Activated T-helper 2 cell treated with anti-CD3 and anti-CD28 coated beads, Interferon-gamma antibody, Interleukin-2, Interleukin-4, amounts not matched to agents 10 μg/mL and 5 μg/mL and 100 μg/mL, durations not matched to agents 14 hours and 24 hours and 36 hours (primary cell): ENCODE measurements around the gene EXOSC6. TPM values are rescaled to one million over a fixed set of nuclear protein-coding genes. Genes with fewer than 3 reads are reported as not detected.
"Not testable (repeated sequence)": the region's sequence is repeated elsewhere in the genome, so short reads cannot be mapped to it uniquely, and the experiment has no call there.

Experiments
- DNase-seq: peaks from one replicate; pipeline ENCODE4 v3.0.0; 2021; ENCODE audit warnings: low spot score
- H3K27ac Mint-ChIP-seq: one replicate; pipeline ENCODE4 v1.8.0; 2021; ENCODE audit warnings: mixed read lengths
- H3K27me3 Mint-ChIP-seq: one replicate; pipeline ENCODE4 v1.8.0; 2021; ENCODE audit warnings: low read depth, mixed read lengths
- H3K36me3 Mint-ChIP-seq: one replicate; pipeline ENCODE4 v1.8.0; 2021; ENCODE audit warnings: low read depth, mixed read lengths
- H3K4me1 Mint-ChIP-seq: one replicate; pipeline ENCODE4 v1.8.0; 2021; ENCODE audit warnings: low read depth, mixed read lengths
- H3K4me3 Mint-ChIP-seq: one replicate; pipeline ENCODE4 v1.8.0; 2021; ENCODE audit warnings: low read depth, mild to moderate bottlenecking, moderate library complexity, mixed read lengths
- H3K9me3 Mint-ChIP-seq: one replicate; pipeline ENCODE4 v1.8.0; 2021; ENCODE audit warnings: mixed read lengths
- intact Hi-C: fragments of 100-400 bp; cut with micrococcal nuclease; formaldehyde crosslinking; loops from one replicate; pipeline ENCODE4 v1.15.1; 2023
- total RNA-seq: library from RNA; stranded (reverse); gene quantifications from 2 replicates; pipeline ENCODE4 v1.2.3, GENCODE V29; 2022

Gene EXOSC6
- total RNA-seq = 32.0 and 32.6 TPM in 2 replicates

DNA sequence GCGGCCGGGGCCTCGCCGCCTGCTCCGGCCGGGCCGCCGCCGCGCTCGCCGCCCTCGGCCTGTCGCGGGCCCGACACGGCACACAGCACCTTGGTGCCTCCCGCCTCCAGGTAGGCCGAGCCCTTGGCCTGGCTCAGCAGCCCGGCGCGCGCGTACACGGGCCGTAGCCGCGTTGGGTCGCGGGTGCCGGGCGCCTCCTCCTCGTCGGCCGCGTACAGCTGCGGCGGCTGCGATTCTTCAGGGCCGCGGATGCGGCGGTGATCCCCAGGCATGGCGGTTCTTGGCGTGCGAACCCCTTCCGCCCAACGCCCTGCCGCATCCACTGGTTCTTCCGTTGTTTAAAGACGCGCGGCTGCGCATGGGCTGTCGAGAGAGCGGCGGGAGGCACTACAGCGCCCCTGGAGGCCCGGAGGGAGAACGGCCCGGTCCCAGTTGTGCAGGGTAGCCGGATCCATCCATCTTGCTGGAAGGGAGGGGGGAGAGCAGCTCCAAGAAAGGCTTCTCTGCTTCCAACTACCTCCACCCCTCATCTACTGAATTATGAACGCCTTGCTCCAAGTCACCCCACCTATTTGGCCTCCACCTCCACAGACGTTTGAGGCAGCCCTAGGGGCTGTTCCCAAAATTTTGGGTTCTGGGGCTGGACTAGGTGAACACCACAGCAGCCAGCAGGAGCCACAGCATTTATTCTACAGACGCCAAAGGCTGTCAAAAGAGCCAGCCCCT lies at the start of gene EXOSC6:
Gene EXOSC6 (minus strand): TSS at position 312 of the 726 bp plus-strand sequence. CDS start 40 bp downstream, at position 272.
- H3K36me3 Mint-ChIP-seq = peaks cover 68% of the 10 kb centered on the region
- peak; percentile 92 for DNase-seq
- intact Hi-C loops = loop anchor here (1.0 to 5.0 kb wide), 3 partner anchors 38 to 273 kb away; partner anchors contain the start of genes AARS1 and DDX19A
- H3K27me3 Mint-ChIP-seq = no peaks in the 10 kb centered on the region
- H3K4me1 Mint-ChIP-seq = peaks cover 11% of the 10 kb centered on the region
- no peaks in the 10 kb centered on the region for H3K9me3 Mint-ChIP-seq
- H3K4me3 Mint-ChIP-seq = peak within 1 kb of the TSS; percentile 87
- H3K27ac Mint-ChIP-seq = peak within 1 kb of the TSS; percentile 95

DNA sequence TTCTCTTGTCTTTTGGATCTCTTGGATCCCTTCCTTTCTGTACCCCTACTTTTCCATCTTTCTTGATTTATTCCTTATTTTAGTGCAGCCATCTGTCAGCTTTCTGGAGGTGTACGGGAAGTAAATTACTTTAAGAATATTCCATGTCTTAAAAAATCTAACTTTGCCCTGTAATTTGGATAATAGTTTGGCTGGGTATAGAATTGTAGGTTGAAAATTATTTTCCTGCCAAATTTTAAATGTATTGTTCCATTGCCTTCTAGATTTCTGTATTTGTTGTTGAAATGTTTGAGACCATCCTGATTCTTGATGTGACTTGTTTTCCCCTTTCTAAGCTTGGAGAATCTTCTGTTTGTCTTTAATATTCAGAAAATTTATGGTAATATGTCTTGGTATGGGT lies 49.4 kb upstream of the EXOSC6 start:
- Mint-ChIP-seq H3K4me1 (peaks cover 33% of the 10 kb centered on the region), H3K4me3 (peak overlapping the region; percentile 87), H3K36me3 (peaks cover 36% of the 10 kb centered on the region), H3K27ac (no peak overlapping the region), H3K27me3 (no peaks in the 10 kb centered on the region), H3K9me3 (peaks cover 11% of the 10 kb centered on the region)
- no peak for DNase-seq
- intact Hi-C loops = no loop called here

DNA sequence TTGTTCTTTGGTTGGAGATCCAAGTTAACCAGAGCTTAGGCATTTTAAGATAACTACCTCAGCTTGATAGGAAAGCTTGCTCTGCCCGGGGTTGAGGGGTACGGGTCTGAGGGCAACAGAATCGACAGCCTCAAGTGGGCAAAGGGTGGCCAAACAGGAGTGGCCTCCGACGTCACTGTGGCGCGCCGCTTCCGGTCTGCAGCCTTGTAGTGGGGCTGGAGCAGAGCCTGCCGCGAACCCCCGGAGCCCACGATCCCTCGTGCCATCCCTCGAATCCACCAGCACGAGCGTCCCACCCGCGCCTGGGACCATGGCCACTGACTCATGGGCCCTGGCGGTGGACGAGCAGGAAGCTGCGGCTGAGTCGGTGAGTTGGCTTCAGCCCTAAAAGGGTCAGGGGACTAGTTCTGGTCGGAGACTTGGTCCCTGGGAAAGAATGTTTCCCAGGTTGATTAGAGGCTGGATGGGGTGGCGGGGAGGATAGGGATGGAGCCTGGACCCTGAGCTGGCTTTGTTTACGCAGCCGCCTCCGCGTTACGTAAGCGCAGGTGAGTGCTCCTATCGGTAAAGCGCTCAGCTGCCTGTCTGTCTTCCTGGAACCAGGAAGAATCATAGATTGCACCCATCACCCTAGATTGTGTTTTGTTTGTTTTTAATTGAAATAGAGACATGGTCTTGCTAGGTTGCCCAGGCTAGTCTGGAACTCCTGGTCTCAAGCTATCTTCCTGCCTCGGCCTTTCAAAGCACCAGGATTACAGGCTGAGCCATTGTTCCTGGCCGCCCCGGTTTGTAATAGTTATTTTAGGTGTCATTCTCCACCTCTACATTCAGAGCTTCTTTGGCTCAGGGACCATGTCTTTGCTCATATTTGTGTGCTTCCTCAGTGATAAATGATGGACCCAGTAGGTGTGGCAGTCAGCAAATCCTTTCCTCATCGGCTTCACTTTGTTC lies 47.5 kb upstream of the EXOSC6 start, which contains the start of gene DDX19B:
Gene DDX19B (plus strand): TSS at position 199 of the 951 bp plus-strand sequence. CDS start 112 bp downstream, at position 311.
- peak within 1 kb of the TSS; percentile 95 for H3K27ac Mint-ChIP-seq

DNA sequence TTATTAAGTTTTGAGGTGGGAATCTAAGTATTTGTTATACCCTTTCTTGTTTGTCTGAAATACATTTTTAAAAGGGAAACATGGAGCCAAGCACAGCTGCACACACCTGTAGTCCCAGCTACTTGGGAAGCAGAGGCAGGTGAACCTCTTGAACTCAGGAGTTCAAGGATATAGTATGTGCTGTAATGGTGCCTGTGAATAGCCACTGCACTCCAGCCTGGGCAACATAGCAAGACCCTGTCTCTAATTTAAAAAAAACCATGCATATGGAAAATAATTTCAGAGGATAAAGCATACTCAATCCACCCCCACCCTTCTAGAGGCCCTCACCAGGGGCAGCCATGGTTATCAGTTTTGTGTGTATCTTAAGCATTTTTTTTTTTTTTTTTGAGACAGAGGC lies 43.9 kb upstream of the EXOSC6 start:
- DNase-seq = no peak
- no peak overlapping the region for H3K27ac Mint-ChIP-seq
- H3K36me3 Mint-ChIP-seq = peaks cover 7% of the 10 kb centered on the region
- H3K9me3 Mint-ChIP-seq = no peaks in the 10 kb centered on the region
- H3K27me3 Mint-ChIP-seq = no peaks in the 10 kb centered on the region
- peaks cover 22% of the 10 kb centered on the region for H3K4me1 Mint-ChIP-seq
- intact Hi-C loops = no loop called here
- no peak overlapping the region for H3K4me3 Mint-ChIP-seq

More for the DNA sequence above, 47.5 kb upstream of the EXOSC6 start, which contains the start of gene DDX19B:
- Mint-ChIP-seq H3K4me3 (peak within 1 kb of the TSS; percentile 87), H3K9me3 (peaks cover 11% of the 10 kb centered on the region), H3K27me3 (no peaks in the 10 kb centered on the region), H3K36me3 (peaks cover 30% of the 10 kb centered on the region), H3K4me1 (peaks cover 28% of the 10 kb centered on the region)
- intact Hi-C loops = loop anchor here (1.0 kb wide), 1 partner anchor 47 kb away; the partner anchor contains the start of gene DDX19A
- peak; percentile 63 for DNase-seq

DNA sequence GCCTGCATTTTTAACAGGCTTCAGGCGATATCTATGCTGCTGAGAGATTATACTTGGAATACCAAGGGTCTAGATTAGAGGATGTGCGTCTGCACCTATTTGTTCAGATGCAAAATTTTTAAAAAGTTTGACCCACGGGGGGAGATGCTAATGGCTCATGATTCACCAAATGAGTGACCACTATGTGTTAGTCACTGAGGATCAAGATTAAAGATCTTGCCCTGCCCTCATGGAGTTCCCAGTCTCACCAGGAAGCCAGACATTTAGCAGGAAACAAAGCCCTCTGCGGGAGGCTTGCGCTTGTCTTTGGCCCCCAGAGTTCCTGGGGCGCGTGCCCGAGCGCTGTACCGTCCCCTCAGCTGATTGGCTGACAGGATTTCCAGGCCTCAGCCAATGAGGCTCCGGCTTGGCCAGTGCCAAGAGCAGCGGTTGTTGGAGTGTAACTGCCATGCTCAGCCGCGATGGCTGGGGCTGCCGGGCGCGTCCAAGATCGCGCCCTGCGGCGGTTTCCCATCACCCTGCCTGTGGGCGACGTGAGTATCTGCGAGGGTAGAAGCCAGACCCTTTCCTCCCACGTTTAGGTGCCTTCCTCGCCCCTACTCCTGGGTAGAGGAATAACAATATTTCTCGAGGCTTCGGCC lies 42.8 kb upstream of the EXOSC6 start:
- Mint-ChIP-seq H3K4me1 (peaks cover 18% of the 10 kb centered on the region), H3K36me3 (no peaks in the 10 kb centered on the region), H3K9me3 (no peaks in the 10 kb centered on the region), H3K27me3 (no peaks in the 10 kb centered on the region), H3K27ac (no peak overlapping the region), H3K4me3 (no peak overlapping the region)
- DNase-seq = no peak
- intact Hi-C loops = no loop called here

DNA sequence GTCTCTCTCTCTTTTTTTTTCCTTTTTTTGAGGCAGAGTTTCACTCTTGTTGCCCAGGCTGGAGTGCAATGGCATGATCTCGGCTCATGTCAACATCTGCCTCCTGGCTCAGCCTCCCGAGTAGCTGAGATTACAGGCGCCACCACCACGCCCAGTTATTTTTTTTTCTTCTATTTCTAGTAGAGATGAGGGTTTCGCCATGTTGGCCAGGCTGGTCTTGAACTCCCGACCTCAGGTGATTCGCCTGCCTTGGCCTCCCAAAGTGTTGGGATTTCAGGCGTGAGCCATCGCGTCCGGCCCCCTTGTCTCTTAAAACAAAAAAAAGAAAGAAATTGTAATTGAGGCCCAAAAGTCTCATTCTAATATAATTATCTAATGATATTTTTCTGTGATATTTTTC lies 40.4 kb upstream of the EXOSC6 start:
- H3K36me3 Mint-ChIP-seq, intact Hi-C loops, H3K27me3 Mint-ChIP-seq, H3K27ac Mint-ChIP-seq, H3K4me3 Mint-ChIP-seq, DNase-seq, H3K9me3 Mint-ChIP-seq: not testable (repeated sequence)
- peaks cover 13% of the 10 kb centered on the region for H3K4me1 Mint-ChIP-seq

DNA sequence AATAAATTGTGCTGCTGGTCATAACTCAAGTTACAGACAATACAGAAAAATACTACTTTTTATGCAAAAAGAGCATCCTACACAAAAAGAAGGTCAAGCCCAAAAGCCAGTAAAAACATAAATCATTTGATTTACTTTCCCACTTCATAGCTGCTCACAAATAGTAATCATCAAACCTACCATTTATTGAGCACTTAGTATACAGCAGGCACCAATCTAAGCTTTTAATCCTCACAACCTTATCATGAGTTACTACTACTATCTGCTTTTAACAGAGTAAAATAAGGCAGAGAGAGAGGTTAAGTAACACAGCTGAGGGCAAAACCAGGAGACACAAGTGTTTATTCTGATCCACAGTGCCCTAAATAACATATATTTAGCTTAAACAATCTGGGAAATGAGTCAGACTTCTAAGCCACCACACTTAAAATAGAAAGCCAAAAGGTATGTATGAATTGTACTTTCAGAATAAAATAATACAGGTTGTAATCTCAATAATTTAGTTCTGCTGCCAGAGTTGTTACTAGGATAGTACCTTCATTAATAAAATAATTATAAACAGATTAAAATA lies 39.3 kb upstream of the EXOSC6 start:
- Mint-ChIP-seq H3K4me3 (no peak overlapping the region), H3K4me1 (peaks cover 13% of the 10 kb centered on the region), H3K36me3 (peaks cover 9% of the 10 kb centered on the region), H3K9me3 (no peaks in the 10 kb centered on the region), H3K27ac (peak overlapping the region; percentile 38), H3K27me3 (no peaks in the 10 kb centered on the region)
- intact Hi-C loops = no loop called here
- no peak for DNase-seq

DNA sequence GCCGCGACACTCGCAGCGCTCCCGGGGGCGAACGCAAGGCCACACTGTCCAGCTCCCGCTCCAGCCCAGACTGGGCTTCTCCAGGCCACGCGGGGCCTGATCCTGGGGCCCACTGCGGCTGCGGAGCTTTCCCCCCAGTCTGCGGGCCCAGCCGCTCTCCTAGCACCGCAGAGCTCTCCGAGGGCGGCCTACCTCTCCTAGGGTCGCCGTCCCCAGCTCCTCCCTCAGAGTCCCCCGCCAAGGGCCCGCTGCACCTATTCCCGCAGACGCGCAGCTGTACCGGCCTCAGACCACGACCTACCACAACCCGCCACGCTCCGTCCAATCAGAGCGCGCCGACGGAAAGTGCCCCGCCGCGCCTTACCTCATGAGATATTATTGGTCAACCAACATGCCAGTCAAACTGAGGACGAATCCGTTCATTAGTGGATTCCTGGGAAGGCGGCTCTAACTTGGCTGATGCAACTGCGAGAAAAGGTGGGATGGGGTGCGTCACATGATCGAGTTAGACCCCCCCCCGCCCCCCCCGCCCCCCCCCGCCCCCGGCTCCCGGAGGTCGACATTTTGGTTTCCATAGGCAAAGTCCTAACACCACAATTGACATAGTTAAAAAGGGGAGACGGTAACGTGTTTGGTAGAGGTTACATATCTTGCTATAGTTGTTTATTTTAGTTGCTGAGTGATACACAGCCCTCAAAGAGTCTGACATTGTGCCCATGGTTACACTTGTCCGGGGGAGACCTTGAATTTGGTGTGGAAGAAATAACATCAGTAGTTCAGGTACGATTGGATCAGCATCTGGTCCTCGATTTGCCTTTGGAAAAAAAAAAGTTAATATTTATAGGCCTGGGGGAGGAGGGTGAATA lies 37.7 kb upstream of the EXOSC6 start, which contains the start of gene AARS1:
Gene AARS1 (minus strand): TSS at position 278 of the 866 bp plus-strand sequence. CDS start 6,743 bp downstream, outside the sequence.
- Mint-ChIP-seq H3K9me3 (no peaks in the 10 kb centered on the region), H3K4me3 (peak within 1 kb of the TSS; percentile 97), H3K4me1 (peaks cover 20% of the 10 kb centered on the region), H3K36me3 (peaks cover 21% of the 10 kb centered on the region), H3K27me3 (no peaks in the 10 kb centered on the region), H3K27ac (peak within 1 kb of the TSS; percentile 98)
- intact Hi-C loops = loop anchor here (1.0 to 2.0 kb wide), 3 partner anchors 38 to 233 kb away; partner anchors contain the start of genes COG4, DDX19A, EXOSC6 and SF3B3
- DNase-seq = peak; percentile 96

DNA sequence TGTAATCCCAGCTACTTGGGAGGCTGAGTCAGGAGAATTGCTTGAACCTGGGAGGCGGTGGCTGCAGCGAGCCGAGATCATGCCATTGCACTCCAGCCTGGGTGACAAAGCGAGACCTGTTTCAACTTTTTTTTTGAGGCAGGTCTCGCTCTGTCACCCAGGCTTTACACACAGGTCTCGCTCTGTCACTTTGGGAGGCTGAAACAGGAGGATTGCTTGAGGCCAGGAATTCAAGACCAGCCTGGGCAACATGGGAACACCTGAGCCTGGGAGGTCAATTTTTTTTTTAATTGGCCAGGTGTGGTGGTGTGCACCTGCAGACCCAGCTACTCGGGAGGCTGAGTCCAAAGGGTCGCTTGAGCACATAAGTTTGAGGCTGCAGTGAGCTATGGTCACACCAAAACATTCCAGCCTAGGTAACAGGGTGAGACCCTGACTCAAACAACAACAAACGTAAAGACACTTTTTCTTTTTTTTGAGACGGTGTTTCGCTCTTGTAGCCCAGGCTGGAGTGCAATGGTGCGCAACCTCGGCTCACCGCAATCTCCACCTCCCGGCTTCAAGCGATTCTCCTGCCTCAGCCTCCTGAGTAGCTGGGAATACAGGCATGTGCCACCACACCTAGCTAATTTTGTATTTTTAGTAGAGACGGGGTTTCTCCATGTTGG lies 35.7 kb upstream of the EXOSC6 start:
- H3K9me3 Mint-ChIP-seq, H3K27me3 Mint-ChIP-seq, DNase-seq, intact Hi-C loops: not testable (repeated sequence)
- Mint-ChIP-seq H3K36me3 (peaks cover 36% of the 10 kb centered on the region), H3K27ac (peak overlapping the region; percentile 65), H3K4me3 (peak overlapping the region; percentile 97), H3K4me1 (peaks cover 26% of the 10 kb centered on the region)

DNA sequence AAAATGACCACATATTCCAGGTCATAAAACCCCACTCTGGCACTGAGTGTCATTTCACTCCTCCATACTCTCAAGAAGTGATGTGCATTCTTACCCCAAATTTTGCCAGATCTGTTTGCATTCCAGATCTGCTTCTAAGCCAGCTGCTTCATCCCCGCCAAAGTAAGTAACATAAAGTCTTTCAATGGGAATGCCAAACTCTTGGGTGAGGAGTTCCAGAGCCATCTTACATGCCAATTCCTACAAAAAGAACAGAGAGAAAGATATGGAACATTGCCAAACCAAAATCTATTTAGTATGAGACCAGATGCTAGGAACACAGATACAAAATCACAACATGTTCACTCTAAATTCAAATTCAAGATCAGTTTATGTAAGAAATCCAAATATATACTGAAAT lies 24.7 kb upstream of the EXOSC6 start:
- no peak for DNase-seq

DNA sequence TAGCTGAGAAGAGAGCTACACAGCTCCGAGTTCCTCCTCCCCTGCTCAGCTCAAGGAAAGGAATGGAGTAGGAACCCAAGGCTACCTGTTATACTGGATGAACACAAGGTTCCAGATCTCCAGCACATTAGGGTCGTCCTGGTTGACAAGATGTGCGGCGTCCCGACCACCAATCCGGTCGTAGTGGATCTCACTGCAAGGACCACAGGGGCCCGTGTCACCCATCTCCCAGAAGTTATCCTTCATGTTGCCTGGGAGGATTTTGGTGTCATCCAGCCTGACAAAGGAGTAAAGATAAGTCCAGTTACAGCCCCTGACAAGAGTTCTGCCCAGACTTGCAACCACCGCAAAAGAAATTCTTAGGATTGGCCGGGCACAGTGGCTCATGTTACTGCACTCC lies 20.0 kb upstream of the EXOSC6 start:
- Mint-ChIP-seq H3K27me3 (no peaks in the 10 kb centered on the region), H3K4me1 (no peaks in the 10 kb centered on the region), H3K4me3 (no peak overlapping the region), H3K9me3 (no peaks in the 10 kb centered on the region), H3K36me3 (peaks cover 70% of the 10 kb centered on the region), H3K27ac (no peak overlapping the region)
- intact Hi-C loops = no loop called here
- DNase-seq = no peak

More for the DNA sequence above, 24.7 kb upstream of the EXOSC6 start:
- H3K4me1 Mint-ChIP-seq = peaks cover 1% of the 10 kb centered on the region
- H3K4me3 Mint-ChIP-seq = no peak overlapping the region
- no peaks in the 10 kb centered on the region for H3K9me3 Mint-ChIP-seq
- peaks cover 66% of the 10 kb centered on the region for H3K36me3 Mint-ChIP-seq
- no peak overlapping the region for H3K27ac Mint-ChIP-seq
- intact Hi-C loops = no loop called here
- no peaks in the 10 kb centered on the region for H3K27me3 Mint-ChIP-seq
